HepG2 (cell line): Measurements from ENCODE around the gene WDR37. TPM values are rescaled to one million over a fixed set of nuclear protein-coding genes. Genes with fewer than 3 reads are reported as not detected.

Experiments used
- CBX5 ChIP-seq: sonication (generic); formaldehyde crosslinking; IDR thresholded peaks from 2 replicates; pipeline ENCODE4 v1.4.0; 2020; ENCODE audit warnings: missing genetic modification reagents, borderline replicate concordance
- GATAD1 ChIP-seq: IDR thresholded peaks from 2 replicates; pipeline ENCODE4 v1.6.1; 2016; ENCODE audit warnings: missing genetic modification reagents, missing compliant biosample characterization
- MAFK ChIP-seq, 2 experiments: IDR thresholded peaks in 1 of 2; conservative IDR thresholded peaks in 1 of 2; 2 replicates each; pipeline ENCODE4 v1.6.1; 2011; ENCODE audit warnings: improper control_type of control experiment in 2 of 2, low read length in 2 of 2
- MEIS1 ChIP-seq: sonication (generic); formaldehyde crosslinking; IDR thresholded peaks from 2 replicates; pipeline ENCODE4 v1.9.0; 2021; ENCODE audit warnings: mild to moderate bottlenecking, missing genetic modification reagents, moderate library complexity, borderline replicate concordance
- MTA1 ChIP-seq: sonication (generic); formaldehyde crosslinking; IDR thresholded peaks from 2 replicates; pipeline ENCODE4 v1.4.0; 2020; ENCODE audit warnings: missing genetic modification reagents, mild to moderate bottlenecking, borderline replicate concordance
- NCOA1 ChIP-seq: sonication (generic); formaldehyde crosslinking; IDR thresholded peaks from 2 replicates; pipeline ENCODE4 v1.9.0; 2021; ENCODE audit warnings: missing genetic modification reagents
- PTBP1 ChIP-seq: fragments of 200-400 bp; formaldehyde crosslinking; IDR thresholded peaks from 2 replicates; pipeline ENCODE4 v1.6.1; 2018; ENCODE audit warnings: low read length, low read depth; ENCODE audit not compliant: poor library complexity, severe bottlenecking
- RFX3 ChIP-seq: IDR thresholded peaks from 2 replicates; pipeline ENCODE4 v1.6.1; 2016; ENCODE audit warnings: missing biosample characterization, missing genetic modification reagents
- SMC3 ChIP-seq: IDR thresholded peaks from 2 replicates; pipeline ENCODE4 v1.6.1; 2011; ENCODE audit warnings: low read length, improper control_type of control experiment
- WIZ ChIP-seq: sonication (generic); formaldehyde crosslinking; IDR thresholded peaks from 2 replicates; pipeline ENCODE4 v1.5.1; 2020; ENCODE audit warnings: mild to moderate bottlenecking, missing genetic modification reagents
- ZBTB7B ChIP-seq: sonication (generic); formaldehyde crosslinking; IDR thresholded peaks from 2 replicates; pipeline ENCODE4 v1.4.0; 2020; ENCODE audit warnings: missing genetic modification reagents
- ZNF232 ChIP-seq: sonication (generic); formaldehyde crosslinking; IDR thresholded peaks from 2 replicates; pipeline ENCODE4 v1.4.0; 2020; ENCODE audit warnings: missing genetic modification reagents, borderline replicate concordance
- ZNF24 ChIP-seq: fragments of 450-650 bp; IDR thresholded peaks from 2 replicates; pipeline ENCODE4 v1.6.1; 2017; ENCODE audit warnings: antibody characterized with exemption, mild to moderate bottlenecking
- polyA plus RNA-seq, 8 experiments: library from polyadenylated mRNA; depleted of rRNA in 3 of 8; stranded (reverse) in 7 of 8; unstranded in 1 of 8; fragments of >200 nt; fragmentation: Illumina TruSeq in 4 of 8; extraction: Trizol in 4 of 8; gene quantifications; 2 replicates each; pipeline versions ENCODE4 v1.2.1 to v1.2.3, GENCODE V29; 2011 to 2016; ENCODE audit warnings: low read depth in 4 of 8, missing spikeins in 1 of 8, mixed read lengths in 1 of 8; ENCODE audit not compliant: insufficient read depth in 1 of 8
- total RNA-seq, 5 experiments: library from RNA; depleted of rRNA; stranded (reverse); fragments of >200 nt; fragmentation: Illumina TruSeq; extraction: Trizol; gene quantifications; 2 replicates each; pipeline ENCODE4 v1.2.3, GENCODE V29; 2016; ENCODE audit warnings: low read depth in 1 of 5
- TF ChIP-seq, protein P1 (sequence below): sonication (generic); formaldehyde crosslinking; IDR thresholded peaks from 2 replicates; pipeline ENCODE4 v1.4.0; 2020; ENCODE audit warnings: missing genetic modification reagents
- TF ChIP-seq, protein P2 (sequence below): IDR thresholded peaks from 2 replicates; pipeline ENCODE4 v1.6.1; 2012; ENCODE audit warnings: low read length, improper control_type of control experiment
- TF ChIP-seq, protein P3 (sequence below): sonication (generic); formaldehyde crosslinking; IDR thresholded peaks from 2 replicates; pipeline ENCODE4 v1.5.0; 2020; ENCODE audit warnings: missing genetic modification reagents, mild to moderate bottlenecking, borderline replicate concordance

Gene WDR37
- total and polyA plus RNA-seq, 2 of the 13 experiments (the other 11 are each of a cell fraction or from before 2014, with no cell fraction given) = 5.9 to 7.5 TPM

DNA sequence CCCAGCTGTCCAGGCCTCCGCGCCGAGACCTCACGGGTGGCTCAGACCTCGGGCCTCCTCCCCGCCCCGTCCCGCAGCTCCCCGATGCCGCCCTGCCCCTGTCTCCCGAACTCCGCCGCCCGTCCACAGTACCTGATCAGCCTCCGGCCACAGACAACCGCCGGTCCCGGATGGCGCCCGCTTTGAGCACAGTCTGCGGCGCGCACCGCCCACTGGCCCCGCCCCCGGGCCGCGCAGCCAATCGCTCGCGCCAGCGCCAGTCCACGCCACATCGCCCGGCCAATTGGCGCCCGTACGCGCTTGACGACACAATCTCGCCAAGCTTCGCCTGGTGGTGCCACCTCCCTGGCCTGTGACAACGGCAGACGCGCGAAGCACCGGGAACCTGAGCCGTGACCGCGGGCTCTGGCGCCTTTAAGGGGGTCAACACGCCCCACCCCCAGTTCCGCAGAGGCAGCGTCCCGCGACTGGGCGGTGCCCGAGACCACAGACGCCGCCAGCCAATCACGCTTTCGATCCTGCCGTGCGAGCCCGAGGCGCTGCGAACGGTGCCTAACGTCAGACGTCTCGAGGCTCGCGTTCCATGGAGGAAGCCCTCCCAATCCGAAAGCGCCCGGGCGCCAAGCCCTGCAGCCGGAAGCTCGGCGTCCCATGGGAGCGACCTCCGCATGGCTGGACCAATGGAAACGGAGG, 7.3 kb upstream of the WDR37 start, which contains the start of gene IDI1 (continued):
- TF ChIP-seq, protein P1, sequence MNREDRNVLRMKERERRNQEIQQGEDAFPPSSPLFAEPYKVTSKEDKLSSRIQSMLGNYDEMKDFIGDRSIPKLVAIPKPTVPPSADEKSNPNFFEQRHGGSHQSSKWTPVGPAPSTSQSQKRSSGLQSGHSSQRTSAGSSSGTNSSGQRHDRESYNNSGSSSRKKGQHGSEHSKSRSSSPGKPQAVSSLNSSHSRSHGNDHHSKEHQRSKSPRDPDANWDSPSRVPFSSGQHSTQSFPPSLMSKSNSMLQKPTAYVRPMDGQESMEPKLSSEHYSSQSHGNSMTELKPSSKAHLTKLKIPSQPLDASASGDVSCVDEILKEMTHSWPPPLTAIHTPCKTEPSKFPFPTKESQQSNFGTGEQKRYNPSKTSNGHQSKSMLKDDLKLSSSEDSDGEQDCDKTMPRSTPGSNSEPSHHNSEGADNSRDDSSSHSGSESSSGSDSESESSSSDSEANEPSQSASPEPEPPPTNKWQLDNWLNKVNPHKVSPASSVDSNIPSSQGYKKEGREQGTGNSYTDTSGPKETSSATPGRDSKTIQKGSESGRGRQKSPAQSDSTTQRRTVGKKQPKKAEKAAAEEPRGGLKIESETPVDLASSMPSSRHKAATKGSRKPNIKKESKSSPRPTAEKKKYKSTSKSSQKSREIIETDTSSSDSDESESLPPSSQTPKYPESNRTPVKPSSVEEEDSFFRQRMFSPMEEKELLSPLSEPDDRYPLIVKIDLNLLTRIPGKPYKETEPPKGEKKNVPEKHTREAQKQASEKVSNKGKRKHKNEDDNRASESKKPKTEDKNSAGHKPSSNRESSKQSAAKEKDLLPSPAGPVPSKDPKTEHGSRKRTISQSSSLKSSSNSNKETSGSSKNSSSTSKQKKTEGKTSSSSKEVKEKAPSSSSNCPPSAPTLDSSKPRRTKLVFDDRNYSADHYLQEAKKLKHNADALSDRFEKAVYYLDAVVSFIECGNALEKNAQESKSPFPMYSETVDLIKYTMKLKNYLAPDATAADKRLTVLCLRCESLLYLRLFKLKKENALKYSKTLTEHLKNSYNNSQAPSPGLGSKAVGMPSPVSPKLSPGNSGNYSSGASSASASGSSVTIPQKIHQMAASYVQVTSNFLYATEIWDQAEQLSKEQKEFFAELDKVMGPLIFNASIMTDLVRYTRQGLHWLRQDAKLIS (CRISPR knock-in tag) = peak; percentile 39; the same call in 1 of the 2 replicates
- TF ChIP-seq MTA1 (CRISPR knock-in tag) = peak; percentile 44; the same call in 1 of the 2 replicates
- 0 out of 2 replicates have a peak, but pooled peaks have one; percentile 14 for TF ChIP-seq ZBTB7B (CRISPR knock-in tag)
- TF ChIP-seq NCOA1 (CRISPR knock-in tag) = 0 out of 2 replicates have a peak, but pooled peaks have one; percentile 22
- TF ChIP-seq CBX5 (CRISPR knock-in tag) = peak; percentile 12; the same call in 1 of the 2 replicates
- peak; percentile 69; the same call in 1 of the 2 replicates for TF ChIP-seq MEIS1 (CRISPR knock-in tag)
- TF ChIP-seq, protein P2, sequence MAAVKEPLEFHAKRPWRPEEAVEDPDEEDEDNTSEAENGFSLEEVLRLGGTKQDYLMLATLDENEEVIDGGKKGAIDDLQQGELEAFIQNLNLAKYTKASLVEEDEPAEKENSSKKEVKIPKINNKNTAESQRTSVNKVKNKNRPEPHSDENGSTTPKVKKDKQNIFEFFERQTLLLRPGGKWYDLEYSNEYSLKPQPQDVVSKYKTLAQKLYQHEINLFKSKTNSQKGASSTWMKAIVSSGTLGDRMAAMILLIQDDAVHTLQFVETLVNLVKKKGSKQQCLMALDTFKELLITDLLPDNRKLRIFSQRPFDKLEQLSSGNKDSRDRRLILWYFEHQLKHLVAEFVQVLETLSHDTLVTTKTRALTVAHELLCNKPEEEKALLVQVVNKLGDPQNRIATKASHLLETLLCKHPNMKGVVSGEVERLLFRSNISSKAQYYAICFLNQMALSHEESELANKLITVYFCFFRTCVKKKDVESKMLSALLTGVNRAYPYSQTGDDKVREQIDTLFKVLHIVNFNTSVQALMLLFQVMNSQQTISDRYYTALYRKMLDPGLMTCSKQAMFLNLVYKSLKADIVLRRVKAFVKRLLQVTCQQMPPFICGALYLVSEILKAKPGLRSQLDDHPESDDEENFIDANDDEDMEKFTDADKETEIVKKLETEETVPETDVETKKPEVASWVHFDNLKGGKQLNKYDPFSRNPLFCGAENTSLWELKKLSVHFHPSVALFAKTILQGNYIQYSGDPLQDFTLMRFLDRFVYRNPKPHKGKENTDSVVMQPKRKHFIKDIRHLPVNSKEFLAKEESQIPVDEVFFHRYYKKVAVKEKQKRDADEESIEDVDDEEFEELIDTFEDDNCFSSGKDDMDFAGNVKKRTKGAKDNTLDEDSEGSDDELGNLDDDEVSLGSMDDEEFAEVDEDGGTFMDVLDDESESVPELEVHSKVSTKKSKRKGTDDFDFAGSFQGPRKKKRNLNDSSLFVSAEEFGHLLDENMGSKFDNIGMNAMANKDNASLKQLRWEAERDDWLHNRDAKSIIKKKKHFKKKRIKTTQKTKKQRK = no peak
- TF ChIP-seq WIZ (CRISPR knock-in tag) = peak; percentile 34; the same call in 1 of the 2 replicates
- no peak for TF ChIP-seq SMC3
- peak; percentile 74 for TF ChIP-seq PTBP1
- no peak for TF ChIP-seq ZNF24
- 0 out of 2 replicates have a peak, but pooled peaks have one; percentile 8 for TF ChIP-seq RFX3 (CRISPR knock-in tag)
- TF ChIP-seq ZNF232 = peak; percentile 42; the same call in 1 of the 2 replicates
- TF ChIP-seq, protein P3, sequence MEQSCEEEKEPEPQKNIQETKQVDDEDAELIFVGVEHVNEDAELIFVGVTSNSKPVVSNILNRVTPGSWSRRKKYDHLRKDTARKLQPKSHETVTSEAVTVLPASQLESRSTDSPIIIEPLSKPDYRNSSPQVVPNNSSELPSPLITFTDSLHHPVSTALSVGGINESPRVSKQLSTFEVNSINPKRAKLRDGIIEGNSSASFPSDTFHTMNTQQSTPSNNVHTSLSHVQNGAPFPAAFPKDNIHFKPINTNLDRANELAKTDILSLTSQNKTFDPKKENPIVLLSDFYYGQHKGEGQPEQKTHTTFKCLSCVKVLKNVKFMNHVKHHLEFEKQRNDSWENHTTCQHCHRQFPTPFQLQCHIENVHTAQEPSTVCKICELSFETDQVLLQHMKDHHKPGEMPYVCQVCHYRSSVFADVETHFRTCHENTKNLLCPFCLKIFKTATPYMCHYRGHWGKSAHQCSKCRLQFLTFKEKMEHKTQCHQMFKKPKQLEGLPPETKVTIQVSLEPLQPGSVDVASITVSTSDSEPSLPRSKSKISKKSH (CRISPR knock-in tag) = 0 out of 2 replicates have a peak, but pooled peaks have one; percentile 18
- TF ChIP-seq MAFK (conservative IDR thresholded peaks at IDR 0.05 in 1 of 2, IDR thresholded peaks at IDR 0.05 in 1 of 2; ENCODE audit: low read length in 2 of 2) = no peak
- peak; percentile 79 for TF ChIP-seq GATAD1 (CRISPR knock-in tag)
